ENCODE measurements around the gene CCNJ.
A peak's percentile ranks its signal among the peaks of the same experiment; 100 is the strongest.

The CCNJ gene

GRCh38 chr10:96056787-96057186 is 13.4 kb downstream of the CCNJ start:
- no peak for DNase-seq

- DNase-seq = no peak
Measured at GRCh38 chr10:96061232-96061631, 17.8 kb downstream of the CCNJ start.

- peak; percentile 17 for DNase-seq
Measured at GRCh38 chr10:96072674-96073073, 29.3 kb downstream of the CCNJ start.

GRCh38 chr10:96073722-96074121 is 30.3 kb downstream of the CCNJ start:
- peak; percentile 82 for DNase-seq

- DNase-seq = no peak
Measured at GRCh38 chr10:96074776-96075175, 31.4 kb downstream of the CCNJ start.

- no peak for DNase-seq
Measured at GRCh38 chr10:96075977-96076376, 32.6 kb downstream of the CCNJ start.

- no peak for DNase-seq
Measured at GRCh38 chr10:96077156-96077555, 33.8 kb downstream of the CCNJ start.

GRCh38 chr10:96082153-96082552 is 38.8 kb downstream of the CCNJ start:
- DNase-seq = no peak

GRCh38 chr10:96082748-96083147 is 39.4 kb downstream of the CCNJ start:
- DNase-seq = no peak

GRCh38 chr10:96089116-96089515 is 45.7 kb downstream of the CCNJ start:
- no peak for DNase-seq

GRCh38 chr10:96089670-96090462 is 46.5 kb downstream of the CCNJ start:
- peak; percentile 95 for DNase-seq

- DNase-seq = no peak
Measured at GRCh38 chr10:96090463-96090800, 47.0 kb downstream of the CCNJ start.

GRCh38 chr10:96092999-96093767 is 49.8 kb downstream of the CCNJ start:
- DNase-seq = no peak

- no peak for DNase-seq
Measured at GRCh38 chr10:96093948-96094347, 50.6 kb downstream of the CCNJ start.

- DNase-seq = no peak
Measured at GRCh38 chr10:96096958-96097357, 53.6 kb downstream of the CCNJ start.

- DNase-seq = no peak
Measured at GRCh38 chr10:96097865-96098264, 54.5 kb downstream of the CCNJ start.

GRCh38 chr10:96107623-96108038 is 64.2 kb downstream of the CCNJ start:
- DNase-seq = no peak
